ENCODE results near the gene PTPRE.

Gene PTPRE

GRCh38 chr10:127932521-127933270 is 25.8 kb downstream of the PTPRE start:
- no peak for DNase-seq

- no peak for DNase-seq
Observed at GRCh38 chr10:127933271-127933670, 26.4 kb downstream of the PTPRE start.

DNA sequence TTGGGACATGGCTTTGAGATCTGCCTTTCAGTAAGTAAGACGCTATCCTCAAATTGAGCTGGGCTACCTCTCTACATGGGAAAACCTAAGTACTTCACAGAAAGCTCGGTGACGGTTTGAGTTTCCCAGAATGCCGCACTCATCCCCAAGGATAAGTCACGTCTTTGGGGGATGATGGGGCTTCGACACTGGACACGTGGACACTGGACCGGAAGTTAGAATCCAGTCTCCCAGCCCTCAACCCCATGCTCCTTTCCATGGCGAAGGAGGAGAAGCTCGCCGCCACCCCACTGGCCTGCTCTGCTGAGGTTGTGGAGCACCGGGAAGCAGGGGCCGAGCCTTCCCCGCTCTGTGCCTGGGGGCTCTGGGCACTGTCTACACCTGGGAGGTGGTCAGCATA is 27.5 kb downstream of the PTPRE start:
- no peak for DNase-seq

- no peak for DNase-seq
Observed at GRCh38 chr10:127935071-127935561, 28.2 kb downstream of the PTPRE start.

DNA sequence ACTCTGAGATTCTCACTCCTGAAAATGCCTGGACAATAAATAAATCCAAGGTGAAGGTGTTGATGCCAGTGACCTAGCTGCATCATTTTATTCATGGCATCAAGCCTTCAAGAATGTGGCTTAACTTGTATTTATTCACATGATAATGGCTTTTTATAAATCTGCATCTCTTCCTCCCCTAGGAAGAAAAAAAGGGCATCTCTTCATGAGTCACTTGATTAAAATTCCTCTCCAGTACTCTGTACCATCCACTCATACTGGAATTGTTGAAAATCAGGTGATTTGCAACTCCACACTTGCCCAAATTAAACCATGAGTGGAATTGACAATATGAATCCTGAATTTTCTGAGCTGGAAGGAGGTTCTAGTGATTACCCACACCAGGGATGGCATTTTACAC is 30.2 kb downstream of the PTPRE start:
- DNase-seq, result no peak

DNA sequence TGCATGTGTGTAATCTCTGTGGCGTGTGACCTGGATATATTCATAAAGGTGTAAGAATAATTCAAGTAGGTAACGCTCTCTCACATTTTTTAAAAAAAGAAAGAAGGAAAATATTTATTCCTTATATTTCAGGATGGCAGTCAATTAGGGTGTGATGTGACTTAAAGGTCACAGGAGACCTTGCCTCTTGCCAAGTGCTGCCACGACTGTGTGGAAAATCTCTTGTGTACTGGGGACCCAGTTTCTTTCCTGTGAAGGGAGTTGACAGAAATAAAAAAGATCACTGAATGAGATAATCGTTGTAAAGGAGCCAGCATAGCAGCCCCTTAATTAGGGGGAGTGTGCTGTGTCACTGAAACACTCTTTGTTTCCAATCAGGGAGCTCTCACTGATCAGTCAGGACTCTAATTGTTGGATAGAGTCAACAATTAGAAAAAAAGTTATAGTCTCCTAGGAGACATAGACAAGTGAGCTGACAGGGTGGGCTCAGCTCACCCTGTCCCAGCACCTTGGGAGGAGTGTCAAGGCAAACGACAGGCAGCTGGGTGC is 31.1 kb downstream of the PTPRE start:
- no peak for DNase-seq

GRCh38 chr10:127939786-127940330 is 33.0 kb downstream of the PTPRE start:
- no peak for DNase-seq

- no peak for DNase-seq
Observed at GRCh38 chr10:127940866-127941640, 34.1 kb downstream of the PTPRE start.

- no peak for DNase-seq
Observed at GRCh38 chr10:127942811-127943210, 35.9 kb downstream of the PTPRE start.

- no peak for DNase-seq
Observed at GRCh38 chr10:127943336-127943910, 36.5 kb downstream of the PTPRE start.

DNA sequence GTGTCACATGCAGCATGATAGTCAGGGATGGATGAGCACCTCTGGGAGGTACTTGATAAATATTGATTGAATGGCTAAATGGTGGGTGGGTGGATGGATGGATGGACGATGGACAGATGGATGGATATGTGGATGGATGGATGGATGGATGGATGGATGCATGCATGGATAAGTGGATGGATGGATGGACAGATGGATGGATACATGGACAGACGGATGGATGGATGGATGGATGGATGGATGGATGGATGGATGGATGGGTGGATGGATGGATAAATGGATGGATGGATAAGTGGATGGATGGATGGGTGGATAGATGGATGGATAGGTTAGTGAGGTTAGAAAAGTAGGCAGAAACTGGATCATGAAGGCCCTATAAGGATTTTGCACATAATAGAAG is 37.4 kb downstream of the PTPRE start:
- no peak for DNase-seq

- peak; percentile 70 for DNase-seq
Observed at GRCh38 chr10:127945341-127945758, 38.4 kb downstream of the PTPRE start.

DNA sequence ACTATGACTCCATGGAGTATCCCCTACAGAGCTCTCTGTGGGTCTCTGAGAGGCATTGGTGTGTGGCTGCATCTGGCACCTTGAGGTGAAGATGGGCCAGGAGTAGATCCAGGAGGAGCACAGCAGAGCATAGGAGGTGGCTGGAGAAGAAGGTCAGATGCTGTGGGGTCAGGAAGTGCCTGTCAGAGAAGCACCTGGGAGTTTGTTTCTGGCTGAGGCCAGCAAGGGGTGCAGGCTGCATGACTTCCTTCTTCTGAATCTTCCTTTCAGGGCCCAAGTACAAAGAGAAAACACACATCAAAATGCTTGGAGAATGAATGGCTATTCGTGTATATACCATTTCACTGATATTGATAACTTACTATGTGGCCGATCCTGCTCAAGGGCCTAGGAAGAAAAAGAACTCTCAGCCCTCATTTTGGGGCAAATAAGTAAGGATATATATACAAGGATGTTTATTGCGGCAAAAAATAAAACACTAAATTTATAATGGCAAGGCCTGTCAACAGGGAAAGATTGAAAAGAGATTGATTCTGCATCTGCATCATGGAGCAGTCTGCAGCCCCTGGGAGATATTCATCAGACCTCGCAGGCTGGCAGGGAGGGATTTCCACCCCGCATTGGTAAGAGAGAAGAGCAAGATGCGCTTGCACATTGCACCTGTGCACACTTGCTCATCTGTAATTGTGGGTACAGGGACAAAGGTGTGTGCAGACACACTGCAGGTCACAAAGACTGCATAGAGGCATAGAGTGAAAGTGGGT is 39.2 kb downstream of the PTPRE start:
- DNase-seq, result no peak

DNA sequence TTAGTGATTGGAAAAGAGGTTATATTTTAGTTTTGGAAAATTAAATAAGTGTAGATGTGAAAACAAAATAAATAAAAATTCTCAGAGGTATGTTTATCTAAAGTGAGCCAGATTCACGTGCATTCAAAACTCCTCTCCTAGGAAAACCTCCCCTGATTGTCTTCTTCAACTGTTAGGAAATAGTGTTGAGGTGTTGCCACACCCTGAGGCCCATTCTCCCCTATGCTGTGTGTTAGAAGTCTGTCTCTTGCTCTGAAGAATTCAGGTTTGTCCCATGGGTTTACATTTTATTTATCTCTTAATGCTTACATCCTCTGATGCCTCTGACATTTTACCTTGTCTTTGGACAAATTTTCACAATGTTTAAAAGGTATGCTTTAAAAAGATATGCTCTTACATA is 40.3 kb downstream of the PTPRE start:
- no peak for DNase-seq

- DNase-seq, result no peak
Observed at GRCh38 chr10:127948791-127949190, 41.9 kb downstream of the PTPRE start.

DNA sequence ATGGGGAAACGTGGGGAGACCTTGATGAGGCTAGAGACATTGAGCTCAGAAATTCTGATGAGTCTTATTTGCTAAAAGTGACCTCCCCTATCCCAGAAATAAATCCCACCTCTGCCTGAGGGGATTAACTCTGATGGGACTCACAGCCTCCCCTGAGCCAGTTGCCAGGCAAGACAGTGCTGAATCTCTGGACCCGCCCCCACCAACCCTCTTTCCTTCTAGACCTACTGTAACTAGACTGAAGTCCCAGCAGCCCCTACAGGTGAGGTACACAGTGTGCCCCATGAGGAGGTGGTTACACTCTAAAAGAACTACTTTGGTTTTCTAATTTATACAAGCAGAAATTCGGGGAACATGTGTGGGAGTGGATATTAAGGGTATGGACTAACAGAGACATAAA is 42.9 kb downstream of the PTPRE start:
- DNase-seq, result no peak

DNA sequence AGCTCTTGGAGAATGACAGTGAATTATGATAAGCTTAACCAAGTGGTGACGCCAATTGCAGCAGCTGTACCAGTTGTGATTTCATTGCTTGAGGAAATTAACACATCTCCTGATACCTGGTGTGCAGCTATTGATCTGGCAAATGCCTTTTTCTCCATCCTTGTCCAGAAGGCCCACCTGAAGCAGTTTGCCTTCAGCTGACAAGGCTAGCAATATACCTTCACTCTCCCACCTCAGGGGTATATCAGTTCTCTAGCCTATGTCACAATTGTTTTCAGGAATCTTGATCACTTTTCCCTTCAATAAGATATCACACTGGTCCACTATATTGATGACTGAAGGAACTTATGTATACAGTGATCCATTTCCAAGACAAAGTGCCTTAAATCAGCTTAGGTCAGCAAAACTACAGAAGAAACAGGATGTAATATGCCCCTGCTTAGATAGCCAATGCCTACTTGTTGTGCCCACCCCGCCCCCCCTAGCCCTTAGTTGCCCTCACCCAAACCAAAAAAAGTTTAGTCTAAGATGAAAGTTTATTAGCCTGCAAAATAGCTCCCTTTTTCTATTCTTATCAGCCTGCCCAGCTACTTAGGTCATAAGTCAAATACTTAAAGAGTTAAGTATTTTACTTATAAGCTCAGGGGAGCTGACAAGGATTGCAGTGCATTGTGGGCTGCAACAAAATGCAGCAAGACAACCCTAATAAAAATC is 45.1 kb downstream of the PTPRE start:
- DNase-seq, result no peak

- no peak for DNase-seq
Observed at GRCh38 chr10:127952575-127952869, 45.6 kb downstream of the PTPRE start.

DNA sequence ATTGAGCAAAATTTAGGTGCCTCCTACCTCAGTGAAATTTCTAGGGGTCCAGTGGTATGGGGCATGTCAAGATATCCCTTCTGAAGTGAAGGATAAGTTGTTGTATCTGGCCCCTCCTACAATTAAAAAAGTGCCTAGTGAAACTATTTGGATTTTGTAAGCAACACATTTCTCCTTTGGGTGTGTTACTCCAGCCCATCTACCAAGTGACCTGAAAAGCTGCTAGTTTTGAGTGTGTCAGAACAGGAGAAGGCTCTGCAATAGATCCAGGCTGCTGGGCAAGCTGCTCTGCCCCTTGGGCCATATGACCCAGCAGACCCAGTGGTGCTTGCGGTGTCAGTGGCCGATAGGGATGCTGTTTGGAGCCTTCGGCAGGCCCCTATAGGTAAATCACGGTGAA is 46.0 kb downstream of the PTPRE start:
- no peak for DNase-seq

DNA sequence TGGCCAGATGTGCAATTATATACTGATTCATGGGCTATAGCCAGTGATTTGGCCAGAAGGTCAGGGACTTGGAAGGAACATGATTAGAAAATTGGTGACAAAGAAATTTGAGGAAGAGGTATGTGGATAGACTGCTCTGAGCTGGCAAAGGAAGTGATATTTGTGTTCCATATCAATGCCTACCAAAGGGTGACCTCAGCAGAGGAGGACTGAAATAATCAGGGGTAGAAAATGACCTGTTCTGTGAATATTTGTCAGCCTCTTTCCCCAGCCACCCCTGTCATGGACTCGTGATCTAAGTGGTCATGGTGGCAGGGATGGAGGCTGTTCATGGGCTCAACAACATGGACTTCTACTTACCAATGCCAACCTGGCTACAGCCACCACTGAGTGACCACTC is 47.0 kb downstream of the PTPRE start:
- no peak for DNase-seq

DNA sequence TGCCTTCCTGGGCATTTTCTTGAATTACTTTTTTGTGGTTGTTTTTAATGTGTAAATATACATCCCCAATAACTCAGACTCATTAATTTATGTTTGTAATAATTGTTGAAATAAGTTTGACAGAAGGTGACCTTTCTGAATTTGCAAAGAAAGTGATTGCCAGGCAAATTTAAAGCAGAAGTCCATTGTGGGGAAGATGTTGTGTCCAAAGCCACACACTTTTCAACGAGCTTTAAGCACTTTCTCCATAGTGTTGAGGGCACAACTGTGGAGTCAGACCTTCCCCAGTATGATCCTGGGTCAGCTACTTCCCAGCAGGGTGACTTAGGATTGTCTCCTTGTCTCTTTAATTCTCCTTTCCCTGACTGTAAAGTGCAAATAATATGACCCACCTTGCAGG is 52.5 kb downstream of the PTPRE start:
- no peak for DNase-seq

DNA sequence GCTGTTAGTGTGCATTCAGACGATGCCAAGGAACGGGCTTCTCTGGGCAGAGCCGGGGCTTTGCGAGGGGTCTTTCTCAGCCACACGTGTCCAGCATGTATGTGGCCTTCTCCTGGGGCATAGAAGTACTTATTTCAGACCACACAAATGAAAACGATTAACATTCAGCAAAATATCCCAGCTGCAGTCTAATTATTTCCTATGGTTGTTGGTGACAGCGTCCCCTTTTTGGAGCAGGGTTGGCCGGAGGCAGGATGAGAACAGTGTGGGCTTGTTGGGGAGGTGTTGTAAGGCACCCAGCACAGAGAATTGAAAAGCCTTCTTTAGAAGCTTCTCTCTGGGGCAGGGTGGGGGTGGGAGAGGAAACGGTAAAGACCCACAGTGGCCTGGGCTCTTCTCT is 54.2 kb downstream of the PTPRE start:
- no peak for DNase-seq

Measured in EL (cell line).